ENCODE measurements around the gene TNNI2. TPM values are rescaled to one million over a fixed set of nuclear protein-coding genes. Genes with fewer than 3 reads are reported as not detected.

Gene TNNI2
- total RNA-seq, 4 donors from 2014 or later, result 1,499 to 3,728 (median 2,254) TPM

- no peak overlapping the region for H3K4me3 ChIP-seq
- no peak for DNase-seq
- no peak overlapping the region for H3K27ac ChIP-seq
- H3K36me3 ChIP-seq, result no peaks in the 10 kb centered on the region
- H3K27me3 ChIP-seq, result no peaks in the 10 kb centered on the region
- intact Hi-C loops (cut with DNase I; ENCODE audit: low total_unique reads), result no loop called here
- in situ Hi-C loops (cut with MboI; ENCODE audit: low sequenced_read_pairs in 4 of 4), result no loop called here
- H3K9me3 ChIP-seq, result no peaks in the 10 kb centered on the region
- ATAC-seq, result no peak
- TF ChIP-seq CTCF (IDR thresholded peaks at IDR 0.05 in 4 of 5, conservative IDR thresholded peaks at IDR 0.05 in 1 of 5) (no peak), POLR2A (IDR thresholded peaks at IDR 0.05) (no peak)
- H3K4me1 ChIP-seq, result peaks cover 2 to 10% of the 10 kb centered on the region in 2 donors
These were observed 19.4 kb downstream of the TNNI2 start for GRCh38 chr11:1858154-1858553.

GRCh38 chr11:1858576-1858975 is 19.8 kb downstream of the TNNI2 start:
- TF ChIP-seq POLR2A (IDR thresholded peaks at IDR 0.05) (no peak), CTCF (IDR thresholded peaks at IDR 0.05 in 4 of 5, conservative IDR thresholded peaks at IDR 0.05 in 1 of 5) (no peak)
- DNase-seq (no peak), ATAC-seq (no peak)
- Histone ChIP-seq H3K27me3 (no peaks in the 10 kb centered on the region), H3K4me1 (peaks cover 7 to 14% of the 10 kb centered on the region in 2 donors), H3K9me3 (no peaks in the 10 kb centered on the region), H3K27ac (no peak overlapping the region), H3K4me3 (no peak overlapping the region), H3K36me3 (no peaks in the 10 kb centered on the region)
- intact Hi-C loops (cut with DNase I; ENCODE audit: low total_unique reads) (no loop called here), in situ Hi-C loops (cut with MboI; ENCODE audit: low sequenced_read_pairs in 4 of 4) (no loop called here)

GRCh38 chr11:1859004-1859403 is 20.2 kb downstream of the TNNI2 start:
- intact Hi-C loops (cut with DNase I; ENCODE audit: low total_unique reads), result no loop called here
- in situ Hi-C loops (cut with MboI; ENCODE audit: low sequenced_read_pairs in 4 of 4), result no loop called here
- ATAC-seq, result no peak
- no peak overlapping the region for H3K27ac ChIP-seq
- no peaks in the 10 kb centered on the region for H3K36me3 ChIP-seq
- no peak for DNase-seq
- TF ChIP-seq CTCF (IDR thresholded peaks at IDR 0.05 in 4 of 5, conservative IDR thresholded peaks at IDR 0.05 in 1 of 5) (no peak), POLR2A (IDR thresholded peaks at IDR 0.05) (no peak)
- H3K27me3 ChIP-seq, result no peaks in the 10 kb centered on the region
- H3K9me3 ChIP-seq, result no peaks in the 10 kb centered on the region
- peaks cover 11 to 18% of the 10 kb centered on the region in 2 donors for H3K4me1 ChIP-seq
- no peak overlapping the region for H3K4me3 ChIP-seq

GRCh38 chr11:1860108-1860507 is 21.3 kb downstream of the TNNI2 start:
- Histone ChIP-seq H3K36me3 (no peaks in the 10 kb centered on the region), H3K27me3 (no peaks in the 10 kb centered on the region), H3K4me1 (peaks cover 21 to 22% of the 10 kb centered on the region in 2 donors), H3K4me3 (no peak overlapping the region), H3K27ac (no peak overlapping the region), H3K9me3 (no peaks in the 10 kb centered on the region)
- ATAC-seq, result no peak
- in situ Hi-C loops (cut with MboI; ENCODE audit: low sequenced_read_pairs in 4 of 4) (no loop called here), intact Hi-C loops (cut with DNase I; ENCODE audit: low total_unique reads) (no loop called here)
- TF ChIP-seq POLR2A (IDR thresholded peaks at IDR 0.05) (no peak), CTCF (IDR thresholded peaks at IDR 0.05 in 4 of 5, conservative IDR thresholded peaks at IDR 0.05 in 1 of 5) (no peak)
- no peak for DNase-seq

All from gastrocnemius medialis (tissue), 4 donors.